NT2/D1 (cell line): Measurements from ENCODE around the gene MGLL.

Experiments
- SUZ12 ChIP-seq: IDR thresholded peaks from 2 replicates; pipeline ENCODE4 v1.6.1; 2011; ENCODE audit not compliant: insufficient read length, insufficient read depth; ENCODE audit errors: extremely low read depth
- YY1 ChIP-seq: IDR thresholded peaks from 2 replicates; pipeline ENCODE4 v1.6.1; 2011; ENCODE audit not compliant: insufficient read length, insufficient read depth
- ZNF274 ChIP-seq: IDR thresholded peaks from 2 replicates; pipeline ENCODE4 v1.6.1; 2011; ENCODE audit warnings: mild to moderate bottlenecking, low read depth, low read length

DNA sequence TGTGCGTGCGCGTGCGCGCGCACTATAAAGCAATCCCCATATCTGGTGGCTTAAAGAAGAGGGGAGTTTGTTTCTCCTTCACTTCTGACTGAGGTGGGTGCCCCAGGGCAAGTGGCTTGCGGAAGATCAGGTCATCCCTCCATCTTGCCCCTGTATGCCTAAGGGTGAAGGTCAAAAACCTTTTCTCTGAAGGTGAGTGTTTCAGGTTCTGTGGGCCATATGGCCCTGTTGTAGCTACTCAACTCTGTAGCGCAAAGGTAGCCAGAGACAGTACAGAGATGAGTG lies 144.1 kb downstream of the MGLL start:
- TF ChIP-seq YY1: no peak
- TF ChIP-seq ZNF274: no peak
- TF ChIP-seq SUZ12: no peak
